Amniotic epithelial cell (primary cell): ENCODE results near the gene ITPR2.
"Not testable (repeated sequence)": the region's sequence is repeated elsewhere in the genome, so short reads cannot be mapped to it uniquely, and the experiment has no call there.

ENCODE experiments used
- DNase-seq: peaks from one replicate; pipeline ENCODE4 v3.0.0-alpha.2; 2010; ENCODE audit warnings: low read depth

Gene ITPR2

GRCh38 chr12:26445909-26446308 is 387.1 kb downstream of the ITPR2 start:
- no peak for DNase-seq

DNA sequence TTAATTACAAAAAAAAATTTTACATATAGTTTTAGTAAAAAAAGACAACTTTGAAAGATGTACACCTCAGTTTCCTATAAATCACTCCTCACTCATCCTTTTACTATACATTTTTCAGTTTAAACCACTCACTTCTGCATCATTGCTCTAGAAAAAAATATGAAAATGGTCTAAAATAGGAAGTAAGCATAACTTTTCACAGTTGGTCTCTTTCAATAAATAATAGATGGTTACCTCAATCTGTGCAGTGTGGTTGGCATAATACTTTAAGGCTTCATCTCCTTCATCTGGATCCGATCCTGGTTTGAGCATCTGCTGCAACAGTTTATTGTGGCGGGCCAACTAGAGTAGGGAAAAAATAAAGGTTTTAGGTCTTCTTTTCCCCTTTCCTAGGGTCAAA is 389.7 kb downstream of the ITPR2 start:
- no peak for DNase-seq

- DNase-seq, result no peak
Observed at GRCh38 chr12:26441434-26441833, 391.6 kb downstream of the ITPR2 start.

DNA sequence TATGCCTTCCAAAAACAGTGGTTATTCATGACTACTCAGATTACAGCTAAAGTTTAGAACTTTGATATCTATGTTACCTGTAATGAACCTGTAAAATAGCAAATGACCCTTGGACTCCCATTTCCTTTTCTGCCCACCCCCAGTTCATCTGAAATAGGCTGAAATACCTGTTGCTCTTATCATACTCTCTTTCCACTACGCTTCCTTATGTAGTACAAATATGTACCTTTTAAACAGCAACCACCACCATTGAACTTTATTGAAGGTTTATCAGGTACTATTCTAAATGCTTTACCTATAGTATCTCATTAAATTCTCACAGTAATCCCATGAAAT is 398.0 kb downstream of the ITPR2 start:
- DNase-seq, result no peak

DNA sequence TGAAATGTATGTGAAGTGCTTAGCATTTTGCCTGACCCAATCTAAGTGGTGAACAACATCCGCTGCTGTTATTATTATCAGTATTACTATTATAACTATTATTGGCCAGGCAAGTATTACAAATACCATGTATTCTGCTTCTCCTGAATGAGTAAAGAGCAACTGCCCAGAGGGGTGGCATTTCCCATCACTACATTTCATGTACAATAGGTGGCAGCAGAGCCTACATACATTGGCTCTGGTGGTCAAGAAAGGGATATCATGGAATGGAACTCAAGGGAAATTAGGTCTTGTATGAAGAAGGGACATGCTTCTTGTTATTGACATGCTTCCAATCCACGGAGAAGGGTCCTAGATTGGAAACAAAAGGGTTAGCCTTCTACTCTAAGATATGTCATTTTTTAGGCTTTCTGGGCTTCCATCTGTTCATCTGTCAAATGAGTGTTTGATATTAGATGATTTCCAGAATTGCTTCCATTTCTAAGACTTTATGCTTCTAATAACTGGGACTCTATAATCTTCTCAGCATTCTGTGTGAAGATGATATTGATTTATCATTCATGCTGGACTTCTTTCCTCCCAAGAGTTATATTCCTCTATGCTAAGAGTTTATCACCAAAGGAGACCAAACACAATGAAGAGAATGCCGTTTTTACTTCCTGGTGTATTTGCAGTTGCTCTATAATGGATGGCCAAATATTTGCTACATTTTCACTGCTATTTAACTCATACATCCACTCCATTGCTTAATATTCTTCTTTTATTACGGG is 398.5 kb downstream of the ITPR2 start:
- peak; percentile 66 for DNase-seq

DNA sequence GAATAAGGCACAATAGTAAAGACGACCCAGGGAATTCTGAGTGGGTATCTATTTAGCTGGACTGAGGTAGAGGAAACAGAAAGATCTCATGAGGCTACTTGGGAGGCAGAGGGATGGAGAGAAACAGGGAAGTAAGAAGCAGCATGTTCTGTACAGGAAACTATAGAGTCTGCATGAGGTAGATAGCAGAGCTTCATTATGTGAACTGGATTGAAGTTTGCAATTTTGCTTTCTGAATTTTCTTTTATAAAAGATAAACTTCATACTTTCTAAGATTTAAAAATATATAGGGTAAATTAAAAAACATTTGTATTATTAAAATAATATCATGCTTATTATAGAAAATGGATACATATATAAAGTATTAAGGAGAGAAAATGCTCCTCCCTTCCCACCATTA is 399.3 kb downstream of the ITPR2 start:
- not testable (repeated sequence) for DNase-seq

DNA sequence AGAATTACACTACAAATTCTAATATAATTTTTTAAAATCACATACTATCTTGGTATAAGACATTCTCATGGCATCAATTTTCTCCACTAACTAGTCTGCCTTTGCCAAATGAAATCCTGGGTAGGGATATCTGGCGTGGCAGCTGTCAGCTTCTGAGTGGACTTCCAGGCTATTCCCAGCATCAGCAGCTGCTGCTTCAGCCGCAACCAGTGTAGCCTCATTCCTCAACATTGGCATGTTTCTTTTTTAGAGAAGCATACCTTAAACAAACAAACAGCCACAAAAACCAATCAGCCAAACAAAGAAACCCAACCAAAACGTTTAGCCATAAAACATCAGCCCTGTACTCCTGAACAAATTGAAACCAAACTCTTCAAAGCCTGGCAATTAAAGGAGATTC is 401.8 kb downstream of the ITPR2 start:
- no peak for DNase-seq

DNA sequence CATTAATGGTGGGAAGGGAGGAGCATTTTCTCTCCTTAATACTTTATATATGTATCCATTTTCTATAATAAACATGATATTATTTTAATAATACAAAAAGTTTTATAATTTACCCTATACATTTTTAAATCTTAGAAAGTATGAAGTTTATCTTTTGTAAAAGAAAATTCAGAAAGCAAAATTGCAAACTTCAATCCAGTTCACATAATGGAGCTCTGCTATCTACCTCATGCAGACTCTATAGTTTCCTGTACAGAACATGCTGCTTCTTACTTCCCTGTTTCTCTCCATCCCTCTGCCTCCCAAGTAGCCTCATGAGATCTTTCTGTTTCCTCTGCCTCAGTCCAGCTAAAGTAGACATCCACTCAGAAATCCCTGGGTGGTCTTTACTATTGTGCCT is 402.4 kb downstream of the ITPR2 start:
- not testable (repeated sequence) for DNase-seq

- DNase-seq, result peak; percentile 20
Observed at GRCh38 chr12:26429070-26429691, 403.8 kb downstream of the ITPR2 start.

DNA sequence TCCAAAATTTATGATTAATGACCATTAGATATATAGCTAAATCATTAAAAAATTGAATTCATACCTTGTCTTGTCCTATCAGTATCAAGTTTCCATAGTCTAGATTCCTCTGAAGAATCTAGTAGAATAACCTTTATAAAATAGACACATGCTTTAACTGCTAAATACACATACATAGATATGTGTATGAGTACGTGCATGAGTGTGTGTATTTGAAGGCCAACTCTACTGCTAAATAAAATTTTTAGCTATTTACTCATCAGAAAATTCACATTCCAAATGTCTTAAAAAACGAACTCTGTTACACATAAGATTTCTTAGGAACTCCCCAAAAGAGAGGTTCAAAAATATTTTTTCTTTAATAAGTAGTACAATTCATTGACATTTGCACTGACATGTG is 404.6 kb downstream of the ITPR2 start:
- peak; percentile 21 for DNase-seq

DNA sequence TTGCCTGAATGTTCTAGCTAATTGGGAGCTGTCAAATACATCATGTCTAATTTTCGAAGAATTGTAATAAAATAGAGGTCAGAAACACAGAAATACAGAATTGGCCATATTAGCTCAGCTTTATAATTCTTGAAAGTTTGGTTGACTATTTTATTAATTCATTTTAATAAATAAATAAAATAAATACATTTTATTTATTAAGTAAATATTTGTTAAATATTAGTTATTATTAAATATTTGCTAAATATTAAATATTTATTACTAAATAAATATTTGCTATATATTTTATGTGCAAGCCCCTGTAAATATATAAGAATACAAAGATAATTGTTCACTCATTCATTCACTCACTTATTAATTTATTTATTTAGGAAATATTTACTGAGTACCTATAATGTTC is 406.3 kb downstream of the ITPR2 start:
- no peak for DNase-seq

GRCh38 chr12:26425587-26426260 is 407.3 kb downstream of the ITPR2 start:
- DNase-seq, result no peak

DNA sequence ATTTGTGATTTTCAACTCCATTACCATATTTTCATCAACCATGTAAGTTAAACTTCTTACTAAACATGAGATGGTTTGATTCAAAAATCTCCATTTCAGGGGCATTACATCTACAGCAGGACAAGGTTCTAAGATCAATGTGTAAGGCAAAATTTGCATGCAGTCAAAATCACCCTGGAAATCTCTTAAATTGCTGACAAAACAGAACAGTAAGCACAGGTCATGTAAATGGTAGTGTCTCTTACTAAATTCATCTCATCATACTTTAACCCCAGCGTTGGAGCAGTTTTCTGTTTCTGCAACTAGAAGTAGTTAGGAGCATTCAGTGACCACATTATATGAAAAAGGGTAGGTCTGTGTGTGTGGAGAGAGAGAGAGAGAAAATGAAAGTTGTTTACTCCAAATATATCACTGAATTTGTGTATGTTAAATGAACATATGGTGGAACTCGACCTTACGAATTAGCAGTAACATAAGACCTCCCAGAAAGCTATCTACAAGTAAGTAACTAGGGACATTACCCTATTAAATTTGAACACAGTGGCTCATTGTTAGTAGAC is 410.1 kb downstream of the ITPR2 start:
- no peak for DNase-seq

DNA sequence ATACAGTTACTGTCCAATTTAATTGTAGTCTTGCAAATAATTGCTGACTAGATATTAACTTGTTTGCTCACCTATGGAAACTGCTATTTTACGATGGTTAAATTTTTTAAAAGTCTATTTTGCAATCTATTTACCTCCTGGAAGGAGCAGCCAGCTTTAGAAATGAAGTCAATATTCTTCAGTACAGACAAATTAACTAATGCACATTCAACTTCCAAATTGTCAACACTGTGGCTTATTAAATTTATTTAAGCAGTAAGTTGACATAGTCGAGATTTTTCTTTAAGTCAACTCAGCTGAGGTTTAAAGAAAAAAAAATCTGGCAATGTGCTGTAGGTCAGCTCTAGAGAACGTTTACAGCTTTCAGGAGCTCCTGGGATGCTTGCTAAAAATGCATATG is 416.4 kb downstream of the ITPR2 start:
- no peak for DNase-seq

GRCh38 chr12:26410689-26411088 is 422.3 kb downstream of the ITPR2 start:
- no peak for DNase-seq

DNA sequence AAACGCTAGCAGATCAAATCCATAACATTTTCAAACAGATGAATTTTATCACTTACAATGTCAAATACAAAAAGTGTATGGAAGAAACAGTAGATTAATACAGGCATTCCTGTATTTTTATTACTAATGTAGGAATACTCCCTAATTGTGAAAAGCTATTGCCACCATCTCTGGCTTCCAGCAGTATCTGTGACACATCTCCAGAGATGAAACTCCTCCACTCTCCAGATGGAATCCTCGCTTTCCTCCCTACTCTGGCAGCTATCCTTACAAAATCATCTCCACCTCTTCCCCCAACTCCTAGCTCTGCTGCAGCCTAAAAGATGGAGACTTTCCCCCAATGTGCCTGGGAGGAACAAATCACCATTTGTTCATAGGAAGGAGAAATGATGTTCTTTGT is 426.2 kb downstream of the ITPR2 start:
- DNase-seq, result no peak

DNA sequence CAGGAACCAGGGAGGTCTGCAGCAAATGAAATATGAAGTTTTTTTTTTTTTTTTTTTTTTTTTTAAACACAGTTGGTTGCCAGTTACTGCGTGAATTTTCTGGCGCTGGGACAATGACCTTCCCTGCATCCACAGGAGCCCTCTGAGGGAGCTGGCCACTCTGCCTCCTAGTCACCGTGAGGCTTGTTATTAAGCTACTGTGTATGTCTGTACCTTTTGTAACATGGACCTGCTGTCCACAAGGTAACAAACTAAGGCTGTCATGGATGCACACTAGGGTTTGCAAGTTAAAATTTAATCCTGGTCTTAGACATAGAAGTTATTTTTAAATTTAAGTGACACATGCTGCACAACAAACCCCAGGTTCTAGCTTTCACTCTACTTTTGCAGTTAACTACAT is 426.6 kb downstream of the ITPR2 start:
- no peak for DNase-seq

GRCh38 chr12:26403601-26404000 is 429.4 kb downstream of the ITPR2 start:
- DNase-seq, result no peak

- peak; percentile 11 for DNase-seq
Observed at GRCh38 chr12:26402648-26403047, 430.3 kb downstream of the ITPR2 start.

- no peak for DNase-seq
Observed at GRCh38 chr12:26401874-26402273, 431.1 kb downstream of the ITPR2 start.

GRCh38 chr12:26400627-26401026 is 432.4 kb downstream of the ITPR2 start:
- DNase-seq, result no peak

- DNase-seq, result no peak
Observed at GRCh38 chr12:26399381-26399780, 433.6 kb downstream of the ITPR2 start.

DNA sequence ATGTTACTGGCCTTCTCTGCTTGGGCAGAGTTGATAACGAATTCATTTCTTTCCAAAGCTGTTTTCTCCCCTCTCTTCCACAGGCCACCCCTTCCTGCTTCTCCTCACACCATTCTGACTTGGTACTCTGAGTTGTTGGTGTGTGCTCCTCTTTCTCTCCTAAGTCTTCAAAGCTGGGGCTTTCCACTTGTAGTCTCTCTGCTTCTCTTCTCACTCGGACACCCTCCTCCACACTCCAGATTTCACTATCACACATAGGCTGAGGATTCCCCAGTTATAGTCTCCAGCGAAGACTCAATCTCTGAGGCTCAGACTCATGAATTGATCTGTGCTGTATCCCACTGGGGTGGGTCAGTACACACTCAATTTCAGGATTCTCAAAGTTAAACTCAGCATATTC is 436.6 kb downstream of the ITPR2 start:
- DNase-seq, result no peak
